Activated B cell treated with CpG ODN at 0.5 μM for 24 hours (primary cell): ENCODE results near the gene NYNRIN. TPM values are rescaled to one million over a fixed set of nuclear protein-coding genes. Genes with fewer than 3 reads are reported as not detected.
A peak's percentile ranks its signal among the peaks of the same experiment; 100 is the strongest.

ENCODE experiments used
- ATAC-seq: fragments of 200-7000 bp; cut with Tn5 transposase; one replicate; pipeline ENCODE4 v1.10.0; 2021; ENCODE audit warnings: low read depth, mild to moderate bottlenecking, moderate library complexity
- CTCF ChIA-PET: fragments of 350-600 bp; sonication (Branson Sonifier 250); formaldehyde crosslinking; loops from one replicate; lab custom pipeline; 2021; ENCODE audit warnings: antibody characterized with exemption; lab: Charles Lee
- POLR2A ChIA-PET: fragments of 350-600 bp; sonication (Branson Sonifier 250); formaldehyde crosslinking; loops from one replicate; lab custom pipeline; 2021; ENCODE audit warnings: antibody characterized with exemption; lab: Charles Lee
- DNase-seq: peaks from one replicate; pipeline ENCODE4 v3.0.0; 2022
- H3K27ac Mint-ChIP-seq: one replicate; pipeline ENCODE4 v1.8.0; 2020; ENCODE audit warnings: mixed read lengths
- H3K27me3 Mint-ChIP-seq: one replicate; pipeline ENCODE4 v1.8.0; 2021; ENCODE audit warnings: mixed read lengths
- H3K36me3 Mint-ChIP-seq: one replicate; pipeline ENCODE4 v1.8.0; 2021; ENCODE audit warnings: low read depth, mixed read lengths
- H3K4me1 Mint-ChIP-seq: one replicate; pipeline ENCODE4 v1.8.0; 2021; ENCODE audit warnings: mixed read lengths
- H3K4me3 Mint-ChIP-seq: one replicate; pipeline ENCODE4 v1.8.0; 2020; ENCODE audit warnings: mild to moderate bottlenecking, mixed read lengths
- H3K9me3 Mint-ChIP-seq: one replicate; pipeline ENCODE4 v1.8.0; 2020; ENCODE audit warnings: mixed read lengths
- intact Hi-C: fragments of 100-400 bp; cut with micrococcal nuclease; formaldehyde crosslinking; loops from one replicate; pipeline ENCODE4 v1.15.1; 2024
- total RNA-seq: library from RNA; stranded (reverse); gene quantifications from 2 replicates; pipeline ENCODE4 v1.2.3, GENCODE V29; 2022
- TF ChIP-seq, protein P1 (sequence below): fragments of 200-600 bp; IDR thresholded peaks from one replicate; pipeline ENCODE4 v1.8.0; 2022; ENCODE audit warnings: antibody characterized with exemption, mild to moderate bottlenecking

Gene NYNRIN
- total RNA-seq, 1 donor from 2014 or later = 0.04 TPM

DNA sequence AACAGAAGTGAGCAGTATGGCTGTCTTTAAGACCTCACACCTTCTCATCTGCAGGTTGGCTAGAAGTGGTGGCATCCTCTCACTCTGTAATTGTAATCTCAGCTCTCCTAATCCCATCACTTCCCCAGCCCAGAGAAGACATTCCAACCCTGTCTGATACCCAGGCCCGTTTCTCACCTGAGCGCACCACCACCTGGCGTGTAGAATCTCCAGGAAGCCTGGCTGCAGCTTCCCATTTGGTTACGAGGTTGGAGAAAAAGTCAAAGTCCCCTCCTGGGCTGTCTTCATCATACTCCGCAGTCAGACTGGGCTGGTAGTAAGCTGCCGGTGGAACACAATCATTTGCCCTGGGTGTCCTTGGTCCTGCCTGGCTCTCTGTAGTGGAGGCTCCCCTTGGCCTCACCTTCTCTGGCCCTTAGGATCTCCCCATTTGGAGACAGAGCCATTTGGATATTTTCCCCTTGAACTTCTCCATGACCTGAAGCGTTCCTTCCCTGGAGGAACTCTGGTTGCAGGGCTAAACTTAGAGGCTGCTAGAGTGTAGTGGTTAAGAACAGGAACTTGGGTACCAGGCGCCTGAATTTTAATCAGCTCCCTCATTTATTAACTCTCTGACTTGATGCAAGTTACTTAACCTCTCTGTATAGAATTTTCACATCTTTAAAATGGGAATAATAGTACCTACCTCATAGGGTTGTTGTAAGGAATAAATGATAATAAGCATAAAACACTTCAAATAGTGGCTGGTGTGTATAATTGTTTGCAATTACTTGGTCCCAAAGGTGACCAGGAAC is 42.0 kb downstream of the NYNRIN start:
- no peak for DNase-seq
- Mint-ChIP-seq H3K4me1 (peaks cover 64% of the 10 kb centered on the region), H3K9me3 (peaks cover 1% of the 10 kb centered on the region), H3K4me3 (peak overlapping the region; percentile 98), H3K27ac (peak overlapping the region; percentile 59), H3K36me3 (peaks cover 70% of the 10 kb centered on the region), H3K27me3 (no peaks in the 10 kb centered on the region)
- no peak for ATAC-seq
- intact Hi-C loops = loop anchor here (10.0 kb wide), 2 partner anchors 486 to 886 kb away; partner anchors contain the start of genes DHRS4, THTPA and ZFHX2
- POLR2A ChIA-PET = interaction anchor here (0.5 to 5.4 kb wide), 7 partner anchors 10 to 1871 kb away, joined by 3 to 87 read pairs (median 6); partner anchors contain the start of genes CBLN3, KHNYN and RIPK3
- TF ChIP-seq, protein P1, sequence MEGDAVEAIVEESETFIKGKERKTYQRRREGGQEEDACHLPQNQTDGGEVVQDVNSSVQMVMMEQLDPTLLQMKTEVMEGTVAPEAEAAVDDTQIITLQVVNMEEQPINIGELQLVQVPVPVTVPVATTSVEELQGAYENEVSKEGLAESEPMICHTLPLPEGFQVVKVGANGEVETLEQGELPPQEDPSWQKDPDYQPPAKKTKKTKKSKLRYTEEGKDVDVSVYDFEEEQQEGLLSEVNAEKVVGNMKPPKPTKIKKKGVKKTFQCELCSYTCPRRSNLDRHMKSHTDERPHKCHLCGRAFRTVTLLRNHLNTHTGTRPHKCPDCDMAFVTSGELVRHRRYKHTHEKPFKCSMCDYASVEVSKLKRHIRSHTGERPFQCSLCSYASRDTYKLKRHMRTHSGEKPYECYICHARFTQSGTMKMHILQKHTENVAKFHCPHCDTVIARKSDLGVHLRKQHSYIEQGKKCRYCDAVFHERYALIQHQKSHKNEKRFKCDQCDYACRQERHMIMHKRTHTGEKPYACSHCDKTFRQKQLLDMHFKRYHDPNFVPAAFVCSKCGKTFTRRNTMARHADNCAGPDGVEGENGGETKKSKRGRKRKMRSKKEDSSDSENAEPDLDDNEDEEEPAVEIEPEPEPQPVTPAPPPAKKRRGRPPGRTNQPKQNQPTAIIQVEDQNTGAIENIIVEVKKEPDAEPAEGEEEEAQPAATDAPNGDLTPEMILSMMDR = no peak
- CTCF ChIA-PET = interaction anchor here (1.3 to 4.3 kb wide), 4 partner anchors 9 to 198 kb away, joined by 3 to 38 read pairs (median 6); partner anchors contain the start of genes CIDEB and TINF2

DNA sequence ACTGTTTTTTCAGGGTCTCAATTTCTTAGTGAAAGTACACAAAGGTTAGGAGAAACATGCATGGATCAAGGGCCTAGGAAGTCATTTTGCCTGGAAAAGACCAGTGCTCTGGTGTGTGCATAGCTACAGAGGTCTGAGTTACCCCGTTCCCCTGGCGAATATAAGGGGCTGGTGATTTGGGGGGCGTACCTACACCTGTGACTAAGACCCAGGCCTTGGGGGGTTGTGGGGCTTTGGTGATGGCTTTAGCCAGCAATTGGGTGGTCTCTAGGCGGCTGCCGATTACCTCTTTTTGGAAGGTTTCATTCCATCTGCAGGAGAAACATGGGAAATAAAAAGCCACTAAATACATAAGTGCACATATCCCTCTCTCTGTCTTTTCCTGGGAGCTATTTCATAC is 42.7 kb downstream of the NYNRIN start:
- intact Hi-C loops = loop anchor here (10.0 kb wide), 2 partner anchors 487 to 887 kb away; partner anchors contain the start of genes DHRS4, THTPA and ZFHX2
- CTCF ChIA-PET = interaction anchor here (1.3 to 4.3 kb wide), 4 partner anchors 10 to 199 kb away, joined by 3 to 38 read pairs (median 8); partner anchors contain the start of gene TINF2
- POLR2A ChIA-PET = interaction anchor here (0.5 to 5.4 kb wide), 10 partner anchors 11 to 1872 kb away, joined by 3 to 87 read pairs (median 5); partner anchors contain the start of genes CBLN3, CHMP4A, KHNYN and RIPK3
- Mint-ChIP-seq H3K4me3 (peak overlapping the region; percentile 98), H3K4me1 (peaks cover 58% of the 10 kb centered on the region), H3K36me3 (peaks cover 63% of the 10 kb centered on the region), H3K9me3 (peaks cover 1% of the 10 kb centered on the region), H3K27me3 (no peaks in the 10 kb centered on the region), H3K27ac (peak overlapping the region; percentile 98)
- no peak for ATAC-seq
- TF ChIP-seq, protein P1 = no peak
- no peak for DNase-seq

DNA sequence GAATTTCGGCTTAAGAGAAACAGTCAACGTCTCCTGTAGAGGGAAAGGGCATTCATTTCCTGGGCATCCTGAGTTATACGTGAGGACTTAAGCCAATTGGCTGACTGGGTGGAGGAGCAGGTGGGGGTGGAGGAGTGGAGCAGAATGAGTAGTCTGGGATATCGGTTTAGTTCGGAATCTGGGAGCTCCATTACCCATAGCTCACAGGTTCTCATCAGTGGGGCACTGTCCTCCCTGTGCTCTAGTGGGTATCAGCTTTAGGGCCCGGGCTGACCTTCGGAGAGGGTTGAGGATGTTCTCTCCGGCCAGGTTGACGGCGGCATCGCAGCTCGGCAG is 43.1 kb downstream of the NYNRIN start:
- Mint-ChIP-seq H3K9me3 (peaks cover 1% of the 10 kb centered on the region), H3K4me1 (peaks cover 54% of the 10 kb centered on the region), H3K4me3 (peak overlapping the region; percentile 98), H3K36me3 (peaks cover 59% of the 10 kb centered on the region), H3K27me3 (no peaks in the 10 kb centered on the region), H3K27ac (peak overlapping the region; percentile 98)
- intact Hi-C loops = loop anchor here (1.0 to 10.0 kb wide), 9 partner anchors 11 to 973 kb away; partner anchors contain the start of genes DCAF11, DHRS4, IRF9 and NGDN
- ChIA-PET POLR2A (interaction anchor here (0.6 to 5.4 kb wide), 11 partner anchors 11 to 302 kb away, joined by 3 to 87 read pairs (median 4); partner anchors contain the start of genes CBLN3, CHMP4A, KHNYN and RABGGTA), CTCF (interaction anchor here (1.3 to 4.3 kb wide), 4 partner anchors 10 to 199 kb away, joined by 3 to 38 read pairs (median 8); partner anchors contain the start of gene TINF2)
- DNase-seq (no peak), ATAC-seq (no peak)
- TF ChIP-seq, protein P1 = no peak

DNA sequence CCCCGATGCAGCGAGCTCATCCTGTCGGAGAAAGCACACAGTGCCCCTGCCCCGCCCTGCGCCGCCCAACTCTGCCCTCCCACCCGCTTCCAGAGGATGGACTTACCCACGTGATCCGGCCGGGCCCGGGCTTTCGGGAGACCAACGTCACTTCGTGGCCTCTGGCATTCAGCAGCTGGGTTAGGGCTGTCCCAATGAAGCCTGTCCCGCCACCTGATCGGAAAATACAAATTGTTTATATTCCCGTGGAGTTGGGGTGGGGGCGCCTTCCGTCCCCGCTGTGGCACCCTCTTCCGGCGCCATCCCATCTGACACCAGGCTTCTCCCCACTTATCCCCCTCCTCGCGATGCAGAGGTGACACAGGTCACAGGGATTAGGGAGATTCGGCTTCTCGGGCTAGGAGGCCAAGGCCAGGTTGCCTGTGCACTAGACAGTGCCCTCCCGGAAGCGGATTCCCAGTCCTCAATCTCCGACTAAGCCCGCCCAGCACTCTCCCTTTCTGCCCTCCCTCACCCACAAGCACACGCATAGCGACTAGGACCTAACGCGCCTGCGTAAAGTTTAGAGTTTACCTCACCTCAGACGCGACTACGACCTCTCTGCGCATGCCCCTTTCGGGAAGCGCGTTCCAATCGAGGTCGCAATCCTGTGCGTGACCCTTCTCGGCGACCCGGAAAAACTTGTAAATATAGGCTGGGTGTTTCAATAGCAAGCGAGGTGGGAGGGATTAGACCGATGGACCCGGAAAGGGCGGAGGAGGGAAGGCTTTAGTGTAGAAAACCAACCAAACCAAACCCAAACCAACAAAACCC is 43.6 kb downstream of the NYNRIN start, which contains the start of gene SDR39U1:
SDR39U1 (minus strand) TSS at position 537 of the 813 bp plus-strand sequence; CDS start at position 530, 7 bp downstream.
- H3K27me3 Mint-ChIP-seq = no peaks in the 10 kb centered on the region
- peaks cover 48% of the 10 kb centered on the region for H3K4me1 Mint-ChIP-seq
- peak within 1 kb of the TSS; percentile 98 for H3K27ac Mint-ChIP-seq
- ATAC-seq = peak; percentile 89
- TF ChIP-seq, protein P1 = no peak
- intact Hi-C loops = loop anchor here (1.0 to 10.0 kb wide), 9 partner anchors 11 to 974 kb away; partner anchors contain the start of genes DCAF11, DHRS4, IRF9 and NGDN
- POLR2A ChIA-PET = interaction anchor here (0.6 to 5.4 kb wide), 14 partner anchors 12 to 302 kb away, joined by 3 to 87 read pairs (median 4); partner anchors contain the start of genes CBLN3, CHMP4A, KHNYN and RABGGTA
- CTCF ChIA-PET = interaction anchor here (1.1 to 4.3 kb wide), 5 partner anchors 11 to 200 kb away, joined by 3 to 38 read pairs (median 7); partner anchors contain the start of gene TINF2
- peaks cover 54% of the 10 kb centered on the region for H3K36me3 Mint-ChIP-seq
- peak; percentile 81 for DNase-seq
- H3K9me3 Mint-ChIP-seq = peaks cover 1% of the 10 kb centered on the region
- peak within 1 kb of the TSS; percentile 98 for H3K4me3 Mint-ChIP-seq
